T-helper 1 cell treated with Interleukin-12 subunit alpha and Interleukin-12 subunit beta and Interleukin-4 antibody, amounts not matched to agents 30 μg/mL and 1 μg/mL, for 36 hours (primary cell): ENCODE measurements around the gene CCDC197.

Experiments
- H3K27ac Mint-ChIP-seq: one replicate; pipeline ENCODE4 v1.8.0; 2021; ENCODE audit warnings: mild to moderate bottlenecking, mixed read lengths
- H3K27me3 Mint-ChIP-seq: one replicate; pipeline ENCODE4 v1.8.0; 2021; ENCODE audit warnings: low read depth, mixed read lengths
- H3K36me3 Mint-ChIP-seq: one replicate; pipeline ENCODE4 v1.8.0; 2021; ENCODE audit warnings: low read depth, mixed read lengths
- H3K4me1 Mint-ChIP-seq: one replicate; pipeline ENCODE4 v1.8.0; 2021; ENCODE audit warnings: low read depth, mixed read lengths
- H3K4me3 Mint-ChIP-seq: one replicate; pipeline ENCODE4 v1.8.0; 2021; ENCODE audit warnings: mild to moderate bottlenecking, moderate library complexity, mixed read lengths
- H3K9me3 Mint-ChIP-seq: one replicate; pipeline ENCODE4 v1.8.0; 2021; ENCODE audit warnings: mixed read lengths

CCDC197 gene

DNA sequence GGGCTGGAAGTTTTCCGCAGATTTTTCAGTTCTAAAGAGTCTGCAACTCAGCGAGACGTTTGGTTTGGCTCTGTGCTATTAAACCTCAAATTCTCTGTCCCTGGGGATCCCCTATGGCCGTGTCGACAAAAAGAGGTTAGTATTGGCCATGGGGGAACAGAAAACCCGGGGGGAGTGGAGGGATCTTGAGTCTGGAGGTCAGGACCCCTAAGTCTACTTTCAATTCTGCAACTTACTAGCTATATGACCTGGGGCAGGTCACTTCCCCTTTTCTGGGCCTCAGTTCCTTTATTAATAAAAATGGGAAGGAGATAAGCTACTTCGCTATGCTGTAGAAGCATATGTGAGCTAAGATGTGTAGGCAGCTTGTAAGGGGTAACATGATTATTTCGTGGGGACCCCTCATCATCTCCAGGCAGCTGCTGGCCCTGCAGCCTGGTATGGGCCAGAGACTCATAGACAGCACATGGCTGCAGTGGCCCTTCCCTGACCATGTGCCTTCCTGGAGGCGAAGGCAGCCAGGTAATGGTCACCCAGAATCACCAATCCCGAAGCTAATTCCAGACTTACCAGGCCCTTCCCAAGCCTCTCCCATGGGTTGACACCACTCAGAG lies 29.4 kb upstream of the CCDC197 start:
- Mint-ChIP-seq H3K4me1 (peaks cover 77% of the 10 kb centered on the region), H3K27ac (no peak overlapping the region), H3K4me3 (no peak overlapping the region), H3K27me3 (no peaks in the 10 kb centered on the region), H3K36me3 (peaks cover 26% of the 10 kb centered on the region), H3K9me3 (peaks cover 13% of the 10 kb centered on the region)

GRCh38 chr14:93969082-93969828 lies 27.8 kb upstream of the CCDC197 start:
- H3K4me3 Mint-ChIP-seq, result peak overlapping the region; percentile 43
- H3K9me3 Mint-ChIP-seq, result peaks cover 13% of the 10 kb centered on the region
- peaks cover 27% of the 10 kb centered on the region for H3K36me3 Mint-ChIP-seq
- H3K27ac Mint-ChIP-seq, result peak overlapping the region; percentile 80
- peaks cover 71% of the 10 kb centered on the region for H3K4me1 Mint-ChIP-seq
- no peaks in the 10 kb centered on the region for H3K27me3 Mint-ChIP-seq

GRCh38 chr14:93970585-93970964 lies 26.5 kb upstream of the CCDC197 start:
- Mint-ChIP-seq H3K27ac (peak overlapping the region; percentile 95), H3K4me3 (peak overlapping the region; percentile 82), H3K36me3 (peaks cover 22% of the 10 kb centered on the region), H3K27me3 (no peaks in the 10 kb centered on the region), H3K9me3 (peaks cover 6% of the 10 kb centered on the region), H3K4me1 (peaks cover 66% of the 10 kb centered on the region)

DNA sequence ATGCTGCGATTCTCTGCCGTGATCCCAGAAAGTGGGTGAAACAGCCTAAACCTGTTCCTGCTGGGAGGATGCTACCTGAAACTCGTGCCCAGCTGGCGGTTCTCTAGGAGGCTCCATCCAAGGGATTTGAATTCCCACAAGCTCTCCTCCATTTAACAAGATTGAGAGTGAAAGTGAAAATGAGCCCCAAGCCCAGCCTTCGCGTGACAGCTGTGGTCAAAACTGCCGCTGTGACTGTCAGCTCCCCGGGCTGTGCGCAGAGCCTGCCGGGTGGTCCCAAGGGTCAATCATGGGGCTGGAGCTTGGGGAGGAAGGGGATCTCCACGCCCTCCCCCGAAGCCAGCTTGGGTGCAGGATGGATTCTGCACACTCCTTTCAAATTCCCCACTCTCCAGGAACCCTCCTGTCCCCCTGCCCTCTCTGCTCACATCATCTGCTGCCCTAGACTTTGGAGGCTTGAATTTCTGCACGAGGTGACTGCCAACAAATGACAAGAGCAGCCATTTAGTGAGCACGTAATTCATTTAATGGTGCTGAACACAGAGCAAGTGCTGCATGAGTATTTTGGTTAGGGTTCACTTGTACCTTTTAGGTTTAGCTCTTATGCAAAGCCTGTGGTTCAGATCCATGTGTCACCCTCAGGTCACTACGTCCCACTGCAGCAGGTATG lies 26.0 kb upstream of the CCDC197 start:
- H3K27ac Mint-ChIP-seq, result peak overlapping the region; percentile 95
- peak overlapping the region; percentile 82 for H3K4me3 Mint-ChIP-seq
- no peaks in the 10 kb centered on the region for H3K27me3 Mint-ChIP-seq
- peaks cover 23% of the 10 kb centered on the region for H3K36me3 Mint-ChIP-seq
- peaks cover 66% of the 10 kb centered on the region for H3K4me1 Mint-ChIP-seq
- peaks cover 1% of the 10 kb centered on the region for H3K9me3 Mint-ChIP-seq

GRCh38 chr14:93971635-93972027 lies 25.5 kb upstream of the CCDC197 start:
- peak overlapping the region; percentile 82 for H3K4me3 Mint-ChIP-seq
- H3K27me3 Mint-ChIP-seq, result no peaks in the 10 kb centered on the region
- H3K4me1 Mint-ChIP-seq, result peaks cover 65% of the 10 kb centered on the region
- peak overlapping the region; percentile 95 for H3K27ac Mint-ChIP-seq
- H3K36me3 Mint-ChIP-seq, result peaks cover 23% of the 10 kb centered on the region
- peaks cover 2% of the 10 kb centered on the region for H3K9me3 Mint-ChIP-seq

DNA sequence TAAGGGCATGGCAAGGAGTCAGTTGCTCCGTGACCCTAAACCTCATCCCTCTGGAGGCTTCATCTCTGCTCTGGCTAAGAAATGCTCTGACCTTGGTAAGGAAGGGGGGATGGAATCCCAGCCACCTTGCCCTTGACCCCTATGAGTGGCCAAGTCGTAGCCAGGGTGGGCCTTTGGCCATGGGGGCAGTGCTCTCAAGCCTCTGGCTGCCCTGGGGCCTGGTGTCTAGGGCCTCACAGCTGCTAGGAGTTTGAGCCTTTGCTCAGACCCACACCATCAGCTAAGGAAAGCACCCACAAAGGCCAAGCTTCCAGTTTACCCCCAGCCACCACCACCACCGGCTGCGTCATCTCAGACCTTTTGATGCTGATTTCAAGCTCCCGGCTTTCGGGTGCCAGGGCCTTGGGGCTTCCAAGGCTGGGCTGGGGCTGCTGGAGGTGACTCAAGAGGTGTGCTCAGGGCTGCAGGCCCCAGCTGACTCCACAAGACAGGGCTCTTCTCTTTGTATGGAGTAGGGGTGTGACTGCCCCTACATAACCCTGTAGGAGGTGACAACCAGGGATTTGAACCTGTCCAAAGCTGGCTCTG lies 24.4 kb upstream of the CCDC197 start:
- Mint-ChIP-seq H3K36me3 (peaks cover 26% of the 10 kb centered on the region), H3K4me1 (peaks cover 68% of the 10 kb centered on the region), H3K27me3 (no peaks in the 10 kb centered on the region), H3K27ac (peak overlapping the region; percentile 86), H3K9me3 (peaks cover 6% of the 10 kb centered on the region), H3K4me3 (peak overlapping the region; percentile 45)

DNA sequence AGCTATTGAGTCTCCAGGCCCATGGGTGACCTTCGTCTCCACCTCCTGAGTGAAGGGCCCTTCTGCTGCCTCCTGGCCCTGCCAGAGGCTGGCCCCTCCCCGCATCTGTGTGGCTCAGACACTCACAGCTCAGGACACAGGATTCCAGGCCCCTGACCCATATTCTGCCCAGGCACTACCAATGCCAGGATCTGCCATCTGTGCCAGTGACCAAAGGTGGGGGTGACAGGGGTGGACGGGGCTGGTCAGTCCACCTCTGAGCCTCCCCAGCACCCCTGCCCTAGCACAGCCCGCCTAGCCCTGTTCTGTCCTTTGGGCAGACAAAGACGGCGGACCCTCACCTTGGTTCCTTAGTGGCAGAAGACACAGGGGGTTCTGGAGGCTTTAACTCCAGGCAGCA lies 23.5 kb upstream of the CCDC197 start:
- peak overlapping the region; percentile 45 for H3K4me3 Mint-ChIP-seq
- peaks cover 12% of the 10 kb centered on the region for H3K9me3 Mint-ChIP-seq
- no peaks in the 10 kb centered on the region for H3K27me3 Mint-ChIP-seq
- H3K36me3 Mint-ChIP-seq, result peaks cover 32% of the 10 kb centered on the region
- peak overlapping the region; percentile 100 for H3K27ac Mint-ChIP-seq
- peaks cover 76% of the 10 kb centered on the region for H3K4me1 Mint-ChIP-seq

GRCh38 chr14:93974299-93974698 lies 22.8 kb upstream of the CCDC197 start:
- Mint-ChIP-seq H3K36me3 (peaks cover 30% of the 10 kb centered on the region), H3K4me1 (peaks cover 77% of the 10 kb centered on the region), H3K27me3 (no peaks in the 10 kb centered on the region), H3K9me3 (peaks cover 12% of the 10 kb centered on the region), H3K27ac (peak overlapping the region; percentile 100), H3K4me3 (peak overlapping the region; percentile 47)

DNA sequence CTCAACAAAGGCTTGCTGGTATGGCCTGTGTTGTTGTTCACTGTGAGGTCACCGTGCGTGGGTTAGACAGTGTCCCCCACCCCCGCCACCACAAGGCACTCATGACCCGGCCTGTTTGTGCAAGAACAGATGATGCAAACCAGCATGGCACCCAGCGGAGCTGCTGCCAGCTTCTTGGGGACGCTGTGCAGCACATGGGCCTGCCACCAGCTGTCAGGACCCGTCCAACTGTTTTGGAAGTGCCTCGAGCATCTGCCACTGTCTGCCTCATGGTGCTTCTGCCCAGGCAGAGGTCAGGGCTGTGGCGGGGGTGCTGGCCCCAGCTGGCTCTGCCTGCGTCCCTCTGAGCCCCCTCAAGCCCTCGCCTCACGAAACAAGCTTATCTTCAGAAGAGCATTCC lies 22.3 kb upstream of the CCDC197 start:
- H3K27ac Mint-ChIP-seq, result peak overlapping the region; percentile 100
- peaks cover 12% of the 10 kb centered on the region for H3K9me3 Mint-ChIP-seq
- peaks cover 79% of the 10 kb centered on the region for H3K4me1 Mint-ChIP-seq
- H3K4me3 Mint-ChIP-seq, result peak overlapping the region; percentile 83
- peaks cover 32% of the 10 kb centered on the region for H3K36me3 Mint-ChIP-seq
- H3K27me3 Mint-ChIP-seq, result no peaks in the 10 kb centered on the region

- peaks cover 78% of the 10 kb centered on the region for H3K4me1 Mint-ChIP-seq
- peaks cover 34% of the 10 kb centered on the region for H3K36me3 Mint-ChIP-seq
- peaks cover 12% of the 10 kb centered on the region for H3K9me3 Mint-ChIP-seq
- H3K4me3 Mint-ChIP-seq, result peak overlapping the region; percentile 83
- H3K27ac Mint-ChIP-seq, result peak overlapping the region; percentile 100
- no peaks in the 10 kb centered on the region for H3K27me3 Mint-ChIP-seq
Observed at GRCh38 chr14:93975791-93976476, 21.2 kb upstream of the CCDC197 start.

DNA sequence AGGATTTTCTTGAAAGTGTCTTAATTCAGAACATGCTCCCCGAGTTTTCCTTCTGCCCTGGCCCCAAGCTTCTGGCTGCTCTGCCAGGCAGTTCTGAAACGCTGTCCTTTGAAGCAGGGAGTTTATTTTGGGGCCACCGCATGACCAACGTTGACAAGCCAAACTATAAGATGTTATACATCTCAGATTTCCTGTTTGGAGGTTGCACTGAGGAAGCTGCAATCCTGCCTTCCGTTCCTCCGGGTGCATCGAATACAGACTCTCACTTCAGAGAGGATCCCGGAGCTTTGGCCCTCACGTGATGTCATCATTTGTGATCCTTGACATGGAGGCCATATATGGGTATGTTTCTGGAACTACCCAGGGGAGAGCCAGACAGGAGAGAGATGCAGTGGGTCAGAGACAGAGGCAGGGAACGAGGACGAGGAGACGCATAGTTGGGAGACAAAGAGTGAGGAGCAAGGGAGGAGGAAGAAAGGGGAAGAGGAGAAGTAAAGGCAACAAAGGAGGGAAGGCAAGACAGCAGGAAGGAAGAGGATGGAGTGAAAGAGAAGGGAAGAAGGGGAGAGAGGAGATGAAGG lies 20.5 kb upstream of the CCDC197 start, which contains the start of gene ASB2:
ASB2 (minus strand) TSS at position 94 of the 581 bp plus-strand sequence. CDS start 12,031 bp downstream, outside the sequence.
- Mint-ChIP-seq H3K4me3 (peak within 1 kb of the TSS; percentile 83), H3K4me1 (peaks cover 74% of the 10 kb centered on the region), H3K27ac (peak within 1 kb of the TSS; percentile 100), H3K27me3 (no peaks in the 10 kb centered on the region), H3K9me3 (peaks cover 12% of the 10 kb centered on the region), H3K36me3 (peaks cover 34% of the 10 kb centered on the region)

DNA sequence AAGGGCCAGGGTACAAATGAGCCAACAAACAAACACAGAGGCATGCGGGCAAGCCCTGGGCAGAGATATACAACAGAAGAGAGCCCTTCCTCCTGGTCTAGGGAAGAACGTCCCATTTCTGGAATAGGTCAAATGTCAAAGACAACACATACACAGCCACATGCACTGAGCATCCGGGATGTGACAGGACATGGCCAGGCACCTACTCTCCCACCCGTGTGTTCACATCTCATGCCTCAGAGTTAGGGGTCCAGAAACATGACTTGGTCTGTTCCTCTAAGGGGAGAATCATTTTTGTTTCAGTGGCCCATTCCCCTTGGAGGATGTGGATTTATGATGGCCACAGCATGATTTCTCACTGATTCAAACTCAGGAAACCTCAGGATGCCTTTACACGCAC lies 19.9 kb upstream of the CCDC197 start:
- Mint-ChIP-seq H3K4me1 (peaks cover 70% of the 10 kb centered on the region), H3K9me3 (peaks cover 12% of the 10 kb centered on the region), H3K4me3 (peak overlapping the region; percentile 83), H3K27ac (peak overlapping the region; percentile 100), H3K36me3 (peaks cover 34% of the 10 kb centered on the region), H3K27me3 (no peaks in the 10 kb centered on the region)

DNA sequence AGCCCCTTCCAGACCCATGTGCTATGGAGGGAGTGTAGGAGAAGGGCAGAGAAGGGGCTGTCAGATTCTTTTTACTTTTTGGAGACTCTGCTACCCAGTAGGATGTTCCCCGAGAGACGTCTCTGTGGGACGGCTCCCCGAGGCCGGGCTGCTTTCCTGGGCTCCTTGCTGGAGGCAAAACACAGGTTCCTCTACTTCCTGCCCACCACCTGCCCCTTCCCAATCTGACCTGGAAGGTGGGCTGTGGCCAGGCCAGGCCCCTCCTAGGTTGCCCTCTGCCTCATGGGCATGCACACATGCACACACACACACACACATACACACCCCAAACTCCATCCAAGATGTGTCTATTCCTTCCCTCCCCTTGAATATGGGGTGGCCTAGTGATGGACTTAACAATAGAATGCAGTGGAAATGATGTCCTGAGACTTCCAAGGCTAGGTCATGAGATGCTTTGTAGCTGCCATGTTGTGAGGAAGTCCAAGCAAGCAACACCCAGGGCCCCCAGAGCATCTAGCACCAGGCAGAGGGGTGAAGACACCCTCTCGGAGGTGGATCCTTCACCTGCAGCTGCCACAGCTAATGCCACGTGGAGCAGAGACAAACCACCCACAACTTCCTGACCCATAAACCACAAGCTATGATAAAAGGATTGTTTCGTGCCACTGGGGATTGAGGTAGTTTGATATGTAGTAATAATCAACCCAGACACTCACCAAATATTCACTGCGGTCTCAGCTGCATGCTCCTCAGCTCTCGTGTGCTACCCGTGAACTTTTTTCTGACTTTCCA lies 19.1 kb upstream of the CCDC197 start:
- Mint-ChIP-seq H3K4me3 (peak overlapping the region; percentile 45), H3K36me3 (peaks cover 33% of the 10 kb centered on the region), H3K27ac (peak overlapping the region; percentile 100), H3K4me1 (peaks cover 63% of the 10 kb centered on the region), H3K27me3 (no peaks in the 10 kb centered on the region), H3K9me3 (peaks cover 12% of the 10 kb centered on the region)
